Gastroesophageal sphincter (tissue), 4 donors: ENCODE measurements around the gene NGEF. TPM values are rescaled to one million over a fixed set of nuclear protein-coding genes. Genes with fewer than 3 reads are reported as not detected.

Source experiments
- ATAC-seq: fragments of 150-250 bp; one replicate; pipeline ENCODE4 v1.9.1; 2016; ENCODE audit warnings: mild to moderate bottlenecking, moderate library complexity
- H3K27ac ChIP-seq, 4 donors: fragments of 200-600 bp; sonication (generic) in 3 of 4; 1 replicate in 3 of 4; 2 replicates in 1 of 4; pipeline ENCODE4 v1.5.1; 2016 to 2019
- H3K27me3 ChIP-seq: fragments of 200-600 bp; sonication (generic); one replicate; pipeline ENCODE4 v1.5.1; 2019
- H3K36me3 ChIP-seq, 2 donors: fragments of 200-600 bp; sonication (generic); one replicate each; pipeline ENCODE4 v1.5.1; 2019; ENCODE audit warnings: control low read depth in 1 of 2
- H3K4me1 ChIP-seq, 3 donors: fragments of 200-600 bp; sonication (generic); 1 replicate in 2 of 3; 2 replicates in 1 of 3; pipeline ENCODE4 v1.5.1; 2016 to 2019; ENCODE audit warnings: control low read depth in 2 of 3
- H3K4me3 ChIP-seq, 2 donors: fragments of 200-600 bp; sonication (generic); one replicate each; pipeline ENCODE4 v1.5.1; 2019; ENCODE audit warnings: mild to moderate bottlenecking in 1 of 2, moderate library complexity in 1 of 2
- H3K9me3 ChIP-seq, 3 donors: fragments of 200-600 bp; sonication (generic); one replicate each; pipeline ENCODE4 v1.5.1; 2017 to 2019; ENCODE audit warnings: control low read depth in 2 of 3
- CTCF ChIP-seq, 4 experiments: fragments of 200-600 bp in 2 of 4; fragments of 450-650 bp in 2 of 4; sonication (generic) in 1 of 4; IDR thresholded peaks; one replicate each; pipeline ENCODE4 v1.5.1; 2017 to 2019; ENCODE audit warnings: antibody characterized with exemption in 4 of 4, mild to moderate bottlenecking in 2 of 4, moderate library complexity in 2 of 4
- EP300 ChIP-seq: sonication (generic); formaldehyde crosslinking; IDR thresholded peaks from one replicate; pipeline ENCODE4 v1.6.1; 2017; ENCODE audit warnings: antibody characterized with exemption, mild to moderate bottlenecking
- POLR2A ChIP-seq, 2 donors: fragments of 450-650 bp; IDR thresholded peaks; one replicate each; pipeline ENCODE4 v1.6.1; 2017; ENCODE audit warnings: antibody characterized with exemption in 2 of 2, mild to moderate bottlenecking in 2 of 2, moderate library complexity in 1 of 2
- POLR2AphosphoS5 ChIP-seq: sonication (generic); formaldehyde crosslinking; IDR thresholded peaks from one replicate; pipeline ENCODE4 v1.6.1; 2017; ENCODE audit warnings: antibody characterized with exemption
- WGBS, 2 donors: methylation state at CpG; one replicate each; pipeline ENCODE4 v1.1.5; 2018; ENCODE audit warnings: low coverage in 1 of 2; 5-methylcytosine and 5-hydroxymethylcytosine counted together
- total RNA-seq, 4 donors: library from RNA; depleted of rRNA; stranded (reverse); fragments of >200 nt; gene quantifications; one replicate each; pipeline ENCODE4 v1.1.0, GENCODE V29; 2016

Gene NGEF
- total RNA-seq, 4 donors from 2014 or later, result 0.40 to 0.49 (median 0.46) TPM; not detected in 1

GRCh38 chr2:232873292-232873908 is 139.7 kb downstream of the NGEF start:
- no peak overlapping the region for H3K27ac ChIP-seq

GRCh38 chr2:232872826-232873225 is 140.2 kb downstream of the NGEF start:
- Histone ChIP-seq H3K27me3 (peaks cover 34% of the 10 kb centered on the region), H3K9me3 (no peaks in the 10 kb centered on the region), H3K36me3 (no peaks in the 10 kb centered on the region), H3K4me1 (peaks cover 0 to 21% (median 5%) of the 10 kb centered on the region in 3 donors), H3K4me3 (no peak overlapping the region), H3K27ac (no peak overlapping the region)
- WGBS, 2 donors, result 87% methylated on average over 3 of the region's 9 CpGs; no CpG with 5 or more reads in 1 of the 2 donors
- TF ChIP-seq POLR2AphosphoS5 (no peak), POLR2A (IDR thresholded peaks at IDR 0.05) (no peak), CTCF (IDR thresholded peaks at IDR 0.05) (no peak), EP300 (no peak)
- ATAC-seq, result no peak

More at GRCh38 chr2:232873292-232873908, 139.7 kb downstream of the NGEF start:
- Histone ChIP-seq H3K27me3 (peaks cover 39% of the 10 kb centered on the region), H3K4me1 (peaks cover 0 to 21% (median 5%) of the 10 kb centered on the region in 3 donors), H3K9me3 (no peaks in the 10 kb centered on the region), H3K36me3 (no peaks in the 10 kb centered on the region), H3K4me3 (no peak overlapping the region)
- ATAC-seq, result no peak
- 80% methylated on average over 1 of the region's 14 CpGs; no CpG with 5 or more reads in 1 of the 2 donors for WGBS, 2 donors
- no peak for TF ChIP-seq POLR2A (IDR thresholded peaks at IDR 0.05)
- TF ChIP-seq EP300, result no peak
- TF ChIP-seq CTCF (IDR thresholded peaks at IDR 0.05), result no peak
- no peak for TF ChIP-seq POLR2AphosphoS5

- Histone ChIP-seq H3K4me1 (peaks cover 0 to 20% (median 5%) of the 10 kb centered on the region in 3 donors), H3K36me3 (no peaks in the 10 kb centered on the region), H3K9me3 (no peaks in the 10 kb centered on the region), H3K27ac (no peak overlapping the region), H3K27me3 (peaks cover 27% of the 10 kb centered on the region), H3K4me3 (no peak overlapping the region)
- ATAC-seq, result no peak
- TF ChIP-seq EP300 (no peak), CTCF (IDR thresholded peaks at IDR 0.05) (no peak), POLR2AphosphoS5 (no peak), POLR2A (IDR thresholded peaks at IDR 0.05) (no peak)
- WGBS, 2 donors, result 80 to 94% methylated on average over 1 to 12 of the region's 22 CpGs
Measured at GRCh38 chr2:232871835-232872736, 141.0 kb downstream of the NGEF start.

- WGBS, 2 donors, result 93% methylated on average over 3 of the region's 15 CpGs; no CpG with 5 or more reads in 1 of the 2 donors
- H3K4me1 ChIP-seq, result peaks cover 0 to 14% (median 5%) of the 10 kb centered on the region in 3 donors
- no peak overlapping the region for H3K27ac ChIP-seq
- peaks cover 20% of the 10 kb centered on the region for H3K27me3 ChIP-seq
- no peak for ATAC-seq
- no peak overlapping the region for H3K4me3 ChIP-seq
- no peaks in the 10 kb centered on the region for H3K9me3 ChIP-seq
- TF ChIP-seq POLR2AphosphoS5 (no peak), POLR2A (IDR thresholded peaks at IDR 0.05) (no peak), EP300 (no peak)
- H3K36me3 ChIP-seq, result no peaks in the 10 kb centered on the region
Measured at GRCh38 chr2:232871418-232871834, 141.6 kb downstream of the NGEF start.

- Histone ChIP-seq H3K9me3 (no peaks in the 10 kb centered on the region), H3K27me3 (peaks cover 15% of the 10 kb centered on the region), H3K4me3 (no peak overlapping the region), H3K36me3 (no peaks in the 10 kb centered on the region), H3K27ac (no peak overlapping the region), H3K4me1 (peaks cover 0 to 8% (median 1%) of the 10 kb centered on the region in 3 donors)
- no peak for ATAC-seq
- no peak for TF ChIP-seq CTCF (IDR thresholded peaks at IDR 0.05)
- no peak for TF ChIP-seq EP300
- no peak for TF ChIP-seq POLR2A (IDR thresholded peaks at IDR 0.05)
- TF ChIP-seq POLR2AphosphoS5, result no peak
- WGBS, 2 donors, result 18% methylated on average over 2 of the region's 17 CpGs; no CpG with 5 or more reads in 1 of the 2 donors
Measured at GRCh38 chr2:232870766-232871371, 142.2 kb downstream of the NGEF start.
